Measurements from ENCODE around the gene CCDC57. TPM values are rescaled to one million over a fixed set of nuclear protein-coding genes. Genes with fewer than 3 reads are reported as not detected.

CCDC57 gene
- total and polyA plus RNA-seq, 2 of the 4 experiments (the other 2 are of a cell fraction), result 7.3 to 31.3 TPM

GRCh38 chr17:82121246-82121645 is 91.4 kb downstream of the CCDC57 start:
- Histone ChIP-seq H4K91ac (ENCODE audit: insufficient read depth, low read depth, low read length) (no peak overlapping the region), H3K9ac (ENCODE audit: low read depth, low read length) (no peak overlapping the region), H3K14ac (replicated peaks; ENCODE audit: low read depth, low read length) (no peak overlapping the region), H3K4me2 (ENCODE audit: low read depth, low read length) (no peak overlapping the region), H3K9me1 (ENCODE audit: insufficient read depth, low read length) (peaks cover 3% of the 10 kb centered on the region; the same call in 1 of the 2 replicates), H2AK5ac (ENCODE audit: low read depth, low read length) (no peak overlapping the region), H2BK120ac (ENCODE audit: low read depth, low read length) (no peak overlapping the region), H3K4me3 (ENCODE audit: insufficient read depth, low read depth, low read length) (no peak overlapping the region), H3K56ac (ENCODE audit: extremely low read depth, insufficient read depth, low read length) (no peak overlapping the region), H3K9me3 (ENCODE audit: control insufficient read depth, insufficient read depth, low read length) (no peaks in the 10 kb centered on the region), H4K20me1 (ENCODE audit: insufficient read depth, low read length) (no peaks in the 10 kb centered on the region), H2AK9ac (replicated peaks; ENCODE audit: low read depth, low read length, poor library complexity) (no peak overlapping the region), H3K4me1 (ENCODE audit: control insufficient read depth, insufficient read depth, low read length) (peaks cover 10% of the 10 kb centered on the region), H2BK5ac (ENCODE audit: low read depth, low read length, poor library complexity, severe bottlenecking) (no peak overlapping the region), H3K18ac (ENCODE audit: low read depth, low read length) (no peak overlapping the region), H3K36me3 (ENCODE audit: control insufficient read depth, insufficient read depth, low read length) (peaks cover 4% of the 10 kb centered on the region; the same call in 1 of the 2 replicates), H3K79me1 (ENCODE audit: low read depth in 1 of 2, low read length in 2 of 2) (peaks cover 7 to 8% of the 10 kb centered on the region in 2 experiments; a peak in 2 of 4 replicates), H3K23ac (ENCODE audit: low read depth, low read length) (no peak overlapping the region), H3K27me3 (ENCODE audit: control insufficient read depth, insufficient read depth, low read length) (no peaks in the 10 kb centered on the region), H4K8ac (ENCODE audit: low read depth in 2 of 2, low read length in 2 of 2) (no peak overlapping the region), H3K27ac (ENCODE audit: insufficient read depth, low read length) (no peak overlapping the region), H2BK15ac (ENCODE audit: low read depth, low read length) (no peak overlapping the region), H2AFZ (replicated peaks; ENCODE audit: low read length, poor library complexity) (no peak overlapping the region), H3K4ac (ENCODE audit: low read depth, low read length) (no peak overlapping the region), H4K5ac (ENCODE audit: low read depth, low read length) (no peak overlapping the region), H2BK20ac (ENCODE audit: low read depth, low read length) (no peak overlapping the region)
- ChIA-PET POLR2A (ENCODE audit: unreplicated experiment) (no interaction called here), CTCF (no interaction called here)
- TF ChIP-seq USF2 (IDR thresholded peaks at IDR 0.05; ENCODE audit: low read depth, low read length) (no peak), CEBPB (IDR thresholded peaks at IDR 0.05; ENCODE audit: low read depth, low read length) (no peak), MAFK (IDR thresholded peaks at IDR 0.05; ENCODE audit: low read depth, low read length) (no peak), MAZ (IDR thresholded peaks at IDR 0.05; ENCODE audit: borderline replicate concordance, low read depth, low read length) (no peak), RAD21 (IDR thresholded peaks at IDR 0.05; ENCODE audit: low read length) (no peak)
- BruUV-seq (replicated peaks), result no TSS peak
- ATAC-seq (ENCODE audit: low read depth), result no peak
- dilution Hi-C loops (cut with HindIII; ENCODE audit: low sequenced_read_pairs, unreplicated experiment), result no loop called here
- no CpG with 5 or more reads among the region's 4 CpGs for WGBS, 2 experiments (ENCODE audit: extremely low coverage in 2 of 2, insufficient read length in 1 of 2)
- no peak for DNase-seq
- intact Hi-C loops (cut with micrococcal nuclease), result no loop called here
- in situ Hi-C loops (cut with MboI; ENCODE audit: low sequenced_read_pairs), result no loop called here

Data from IMR-90 (cell line).